Endodermal cell (in vitro differentiated cells): ENCODE results near the gene AIG1. TPM values are rescaled to one million over a fixed set of nuclear protein-coding genes. Genes with fewer than 3 reads are reported as not detected.

Experiments
- DNase-seq: peaks from one replicate; pipeline ENCODE4 v3.0.0-alpha.2; 2017
- H3K27ac ChIP-seq: 2 replicates; pipeline ENCODE4 v1.5.1; 2013; ENCODE audit warnings: mild to moderate bottlenecking, low read depth, low read length, moderate library complexity
- H3K27me3 ChIP-seq: 2 replicates; pipeline ENCODE4 v1.6.1; 2013; ENCODE audit warnings: mild to moderate bottlenecking, low read length, moderate library complexity; ENCODE audit not compliant: insufficient read depth, control insufficient read depth, poor library complexity, severe bottlenecking
- H3K36me3 ChIP-seq: 2 replicates; pipeline ENCODE4 v1.7.0; 2013; ENCODE audit warnings: mild to moderate bottlenecking, low read length, moderate library complexity; ENCODE audit not compliant: control insufficient read depth, insufficient read depth
- H3K4me1 ChIP-seq: one replicate; pipeline ENCODE4 v1.7.0; 2013; ENCODE audit warnings: low read length; ENCODE audit not compliant: control insufficient read depth, insufficient read depth
- H3K4me3 ChIP-seq: 2 replicates; pipeline ENCODE4 v1.5.1; 2013; ENCODE audit warnings: mild to moderate bottlenecking, low read length, moderate library complexity
- H3K9ac ChIP-seq: 2 replicates; pipeline ENCODE4 v1.6.1; 2013; ENCODE audit warnings: mild to moderate bottlenecking, low read length, moderate library complexity; ENCODE audit not compliant: poor library complexity, severe bottlenecking; ENCODE audit errors: extremely low read depth
- H3K9me3 ChIP-seq: 2 replicates; pipeline ENCODE4 v1.6.1; 2013; ENCODE audit warnings: mild to moderate bottlenecking, low read length, moderate library complexity; ENCODE audit not compliant: control insufficient read depth
- H3K27ac Mint-ChIP-seq: 2 replicates; pipeline ENCODE4 v1.8.0; 2020; ENCODE audit warnings: mixed read lengths
- H3K27me3 Mint-ChIP-seq: 2 replicates; pipeline ENCODE4 v1.8.0; 2021; ENCODE audit warnings: mild to moderate bottlenecking, mixed read lengths; ENCODE audit not compliant: insufficient read depth
- H3K36me3 Mint-ChIP-seq: 2 replicates; pipeline ENCODE4 v1.8.0; 2020; ENCODE audit warnings: low read depth, mixed read lengths
- H3K4me1 Mint-ChIP-seq: 2 replicates; pipeline ENCODE4 v1.8.0; 2020; ENCODE audit warnings: mixed read lengths
- H3K4me3 Mint-ChIP-seq: 2 replicates; pipeline ENCODE4 v1.8.0; 2020; ENCODE audit warnings: mild to moderate bottlenecking, moderate library complexity, mixed read lengths
- H3K9me3 Mint-ChIP-seq: 2 replicates; pipeline ENCODE4 v1.8.0; 2020; ENCODE audit warnings: mild to moderate bottlenecking, mixed read lengths
- CTCF ChIP-seq: fragments of 200-600 bp; sonication (generic); conservative IDR thresholded peaks from 2 replicates; pipeline ENCODE4 v1.5.0; 2021; ENCODE audit warnings: antibody characterized with exemption, mild to moderate bottlenecking
- WGBS, 2 experiments: methylation state at CpG; one replicate each; pipeline versions ENCODE4 v1.1.5 to v1.1.7; 2013; ENCODE audit warnings: missing lambda C conversion rate in 2 of 2, mixed read lengths in 1 of 2; ENCODE audit not compliant: insufficient coverage in 1 of 2, insufficient read length in 1 of 2; 5-methylcytosine and 5-hydroxymethylcytosine counted together
- total RNA-seq, 2 donors: library from RNA; stranded (reverse); fragmentation: NEBNext Ultra II Directional in 1 of 2; extraction: Animal tissue kit (Norgen Biotek cat#: 25700) in 1 of 2; gene quantifications; 2 replicates in 1 of 2; 3 replicates in 1 of 2; pipeline ENCODE4 v1.2.1, GENCODE V29; 2021

AIG1 gene
- total RNA-seq, 2 donors from 2014 or later, result 23.0 to 25.2 TPM

GRCh38 chr6:143117108-143117507 is 56.4 kb downstream of the AIG1 start:
- no peak overlapping the region for H3K27ac Mint-ChIP-seq
- H3K9ac ChIP-seq, result no peak overlapping the region
- 91 to 100% methylated on average over 1 of the region's 1 CpG for WGBS, 2 experiments
- H3K4me3 ChIP-seq, result no peak overlapping the region
- H3K9me3 ChIP-seq, result peaks cover 19% of the 10 kb centered on the region
- no peak overlapping the region for H3K4me3 Mint-ChIP-seq
- no peaks in the 10 kb centered on the region for H3K4me1 Mint-ChIP-seq
- no peak for DNase-seq
- peaks cover 20% of the 10 kb centered on the region for H3K9me3 Mint-ChIP-seq
- no peak overlapping the region for H3K27ac ChIP-seq
- no peak for TF ChIP-seq CTCF
- H3K27me3 Mint-ChIP-seq, result no peaks in the 10 kb centered on the region
- H3K36me3 Mint-ChIP-seq, result peaks cover 16% of the 10 kb centered on the region
- no peaks in the 10 kb centered on the region for H3K4me1 ChIP-seq
- H3K36me3 ChIP-seq, result no peaks in the 10 kb centered on the region
- H3K27me3 ChIP-seq, result no peaks in the 10 kb centered on the region

- Histone ChIP-seq H3K27ac (no peak overlapping the region), H3K9ac (no peak overlapping the region), H3K27me3 (no peaks in the 10 kb centered on the region), H3K4me3 (no peak overlapping the region), H3K36me3 (no peaks in the 10 kb centered on the region), H3K9me3 (peaks cover 19% of the 10 kb centered on the region), H3K4me1 (no peaks in the 10 kb centered on the region)
- no peak overlapping the region for H3K27ac Mint-ChIP-seq
- peaks cover 24% of the 10 kb centered on the region for H3K9me3 Mint-ChIP-seq
- no peak for TF ChIP-seq CTCF
- no peaks in the 10 kb centered on the region for H3K27me3 Mint-ChIP-seq
- no peaks in the 10 kb centered on the region for H3K4me1 Mint-ChIP-seq
- 91 to 100% methylated on average over 1 to 2 of the region's 2 CpGs for WGBS, 2 experiments
- H3K4me3 Mint-ChIP-seq, result no peak overlapping the region
- no peak for DNase-seq
- H3K36me3 Mint-ChIP-seq, result peaks cover 16% of the 10 kb centered on the region
Measured at GRCh38 chr6:143119260-143119659, 58.6 kb downstream of the AIG1 start.

GRCh38 chr6:143123081-143123480 is 62.4 kb downstream of the AIG1 start:
- Mint-ChIP-seq H3K27ac (no peak overlapping the region), H3K4me3 (no peak overlapping the region), H3K9me3 (peaks cover 24% of the 10 kb centered on the region), H3K36me3 (peaks cover 16% of the 10 kb centered on the region), H3K27me3 (no peaks in the 10 kb centered on the region), H3K4me1 (no peaks in the 10 kb centered on the region)
- Histone ChIP-seq H3K27ac (no peak overlapping the region), H3K36me3 (no peaks in the 10 kb centered on the region), H3K4me1 (no peaks in the 10 kb centered on the region), H3K27me3 (no peaks in the 10 kb centered on the region), H3K9me3 (peaks cover 19% of the 10 kb centered on the region), H3K9ac (no peak overlapping the region), H3K4me3 (no peak overlapping the region)
- WGBS, 2 experiments, result 92 to 100% methylated on average over 1 of the region's 1 CpG
- no peak for TF ChIP-seq CTCF
- DNase-seq, result no peak
